Esophagus squamous epithelium (tissue), 5 donors: Measurements from ENCODE around the gene PEX11G. TPM values are rescaled to one million over a fixed set of nuclear protein-coding genes. Genes with fewer than 3 reads are reported as not detected.

Experiments used
- DNase-seq: peaks from one replicate; lab custom pipeline; 2025; lab: John Stamatoyannopoulos, UW
- H3K27ac ChIP-seq, 4 donors: fragments of 200-600 bp; sonication (generic); one replicate each; pipeline ENCODE4 v1.5.1; 2016 to 2019; ENCODE audit warnings: mild to moderate bottlenecking in 1 of 4
- H3K27me3 ChIP-seq, 4 donors: fragments of 200-600 bp; sonication (generic); 1 replicate in 3 of 4; 2 replicates in 1 of 4; pipeline versions ENCODE4 v1.5.1 to v1.6.0; 2017 to 2021; ENCODE audit warnings: antibody characterized with exemption in 1 of 4
- H3K36me3 ChIP-seq, 3 donors: fragments of 200-600 bp; sonication (generic); one replicate each; pipeline ENCODE4 v1.5.1; 2016 to 2019
- H3K4me1 ChIP-seq, 3 donors: fragments of 200-600 bp; sonication (generic); one replicate each; pipeline ENCODE4 v1.5.1; 2017 to 2019
- H3K4me3 ChIP-seq, 4 donors: fragments of 200-600 bp; sonication (generic); 1 replicate in 3 of 4; 2 replicates in 1 of 4; pipeline ENCODE4 v1.5.1; 2016 to 2019; ENCODE audit warnings: mild to moderate bottlenecking in 2 of 4, moderate library complexity in 1 of 4
- H3K9me3 ChIP-seq, 3 donors: fragments of 200-600 bp; sonication (generic); one replicate each; pipeline ENCODE4 v1.5.1; 2016 to 2019
- CTCF ChIP-seq, 6 experiments: fragments of 450-650 bp in 4 of 6; fragments of 200-600 bp in 2 of 6; sonication (generic) in 2 of 6; IDR thresholded peaks; one replicate each; pipeline ENCODE4 v1.5.1; 2016 to 2019; ENCODE audit warnings: antibody characterized with exemption in 6 of 6, mild to moderate bottlenecking in 4 of 6, moderate library complexity in 4 of 6
- POLR2A ChIP-seq, 4 donors: fragments of 450-650 bp; IDR thresholded peaks; one replicate each; pipeline ENCODE4 v1.6.1; 2017; ENCODE audit warnings: antibody characterized with exemption in 4 of 4, mild to moderate bottlenecking in 4 of 4, moderate library complexity in 3 of 4
- WGBS, 2 donors: methylation state at CpG; one replicate each; pipeline ENCODE4 v1.1.5; 2018; 5-methylcytosine and 5-hydroxymethylcytosine counted together
- intact Hi-C: fragments of 100-400 bp; cut with DNase I; formaldehyde crosslinking; loops from one replicate; pipeline ENCODE4 v1.15.0; 2022
- total RNA-seq, 4 donors: library from RNA; depleted of rRNA; stranded (reverse); fragments of >200 nt; gene quantifications; one replicate each; pipeline ENCODE4 v1.1.0, GENCODE V29; 2016
- donor health status: DM: yes; HTN: yes; CAD: no.

PEX11G gene
- total RNA-seq, 4 donors from 2014 or later, result 1.1 to 6.7 (median 4.1) TPM

GRCh38 chr19:7512400-7512851, 23.6 kb upstream of the PEX11G start:
- Histone ChIP-seq H3K4me1 (peaks cover 9 to 40% (median 26%) of the 10 kb centered on the region in 3 donors), H3K9me3 (no peaks in the 10 kb centered on the region), H3K4me3 (no peak overlapping the region), H3K36me3 (no peaks in the 10 kb centered on the region), H3K27me3 (no peaks in the 10 kb centered on the region), H3K27ac (no peak overlapping the region)
- intact Hi-C loops, result no loop called here
- DNase-seq, result no peak
- no peak for TF ChIP-seq CTCF (IDR thresholded peaks at IDR 0.05)
- no peak for TF ChIP-seq POLR2A (IDR thresholded peaks at IDR 0.05)
- WGBS, 2 donors, result 37 to 48% methylated on average over 5 to 6 of the region's 6 CpGs

GRCh38 chr19:7509625-7510024, 20.8 kb upstream of the PEX11G start:
- WGBS, 2 donors, result 15 to 30% methylated on average over 3 of the region's 3 CpGs
- Histone ChIP-seq H3K4me3 (no peak overlapping the region), H3K27me3 (peaks cover 0 to 5% (median 0%) of the 10 kb centered on the region in 4 donors), H3K27ac (no peak overlapping the region), H3K9me3 (no peaks in the 10 kb centered on the region), H3K4me1 (peaks cover 3 to 41% (median 18%) of the 10 kb centered on the region in 3 donors), H3K36me3 (no peaks in the 10 kb centered on the region)
- DNase-seq, result no peak
- intact Hi-C loops, result no loop called here
- TF ChIP-seq CTCF (IDR thresholded peaks at IDR 0.05), result no peak
- TF ChIP-seq POLR2A (IDR thresholded peaks at IDR 0.05), result no peak

GRCh38 chr19:7507884-7508283, 19.0 kb upstream of the PEX11G start:
- H3K4me1 ChIP-seq, result peaks cover 3 to 33% (median 11%) of the 10 kb centered on the region in 3 donors
- H3K9me3 ChIP-seq, result no peaks in the 10 kb centered on the region
- intact Hi-C loops, result no loop called here
- no peak for DNase-seq
- TF ChIP-seq POLR2A (IDR thresholded peaks at IDR 0.05) (no peak), CTCF (IDR thresholded peaks at IDR 0.05) (no peak)
- H3K27ac ChIP-seq, result peak overlapping the region in 1 of 4 donors; percentile 34
- H3K36me3 ChIP-seq, result no peaks in the 10 kb centered on the region
- 29 to 50% methylated on average over 7 to 10 of the region's 11 CpGs for WGBS, 2 donors
- peaks cover 0 to 5% (median 0%) of the 10 kb centered on the region in 4 donors for H3K27me3 ChIP-seq
- no peak overlapping the region for H3K4me3 ChIP-seq

- Histone ChIP-seq H3K4me1 (peaks cover 3 to 34% (median 11%) of the 10 kb centered on the region in 3 donors), H3K9me3 (no peaks in the 10 kb centered on the region), H3K36me3 (no peaks in the 10 kb centered on the region), H3K27me3 (peaks cover 0 to 12% (median 0%) of the 10 kb centered on the region in 4 donors), H3K27ac (peak overlapping the region in 3 of 4 donors; percentile 45 to 52 (median 48)), H3K4me3 (peak overlapping the region in 1 of 4 donors; percentile 32)
- TF ChIP-seq CTCF (IDR thresholded peaks at IDR 0.05) (no peak), POLR2A (IDR thresholded peaks at IDR 0.05) (no peak)
- DNase-seq, result peak; percentile 32
- WGBS, 2 donors, result 27 to 49% methylated on average over 16 to 20 of the region's 20 CpGs
- intact Hi-C loops, result no loop called here
These were observed 17.8 kb upstream of the PEX11G start for GRCh38 chr19:7506385-7507328.
